ENCODE results near the gene CTBS.

GRCh38 chr1:84506002-84506728, 68.1 kb downstream of the CTBS start, which contains the start of the genes GNG5 and SPATA1:
- TF ChIP-seq CTCF (conservative IDR thresholded peaks at IDR 0.05; ENCODE audit: low read depth in 2 of 2) = no peak
- TF ChIP-seq EZH2 (IDR thresholded peaks at IDR 0.05; ENCODE audit: low read depth, unreplicated experiment) = no peak
- TF ChIP-seq, protein P1, sequence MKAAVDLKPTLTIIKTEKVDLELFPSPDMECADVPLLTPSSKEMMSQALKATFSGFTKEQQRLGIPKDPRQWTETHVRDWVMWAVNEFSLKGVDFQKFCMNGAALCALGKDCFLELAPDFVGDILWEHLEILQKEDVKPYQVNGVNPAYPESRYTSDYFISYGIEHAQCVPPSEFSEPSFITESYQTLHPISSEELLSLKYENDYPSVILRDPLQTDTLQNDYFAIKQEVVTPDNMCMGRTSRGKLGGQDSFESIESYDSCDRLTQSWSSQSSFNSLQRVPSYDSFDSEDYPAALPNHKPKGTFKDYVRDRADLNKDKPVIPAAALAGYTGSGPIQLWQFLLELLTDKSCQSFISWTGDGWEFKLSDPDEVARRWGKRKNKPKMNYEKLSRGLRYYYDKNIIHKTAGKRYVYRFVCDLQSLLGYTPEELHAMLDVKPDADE (IDR thresholded peaks at IDR 0.05) = no peak; the same call in 1 of the 2 replicates
- no peak for TF ChIP-seq EZH2phosphoT487 (IDR thresholded peaks at IDR 0.05; ENCODE audit: unreplicated experiment)
- TF ChIP-seq CREB1 (CRISPR knock-in tag; IDR thresholded peaks at IDR 0.05; ENCODE audit: low read depth) = no peak
- TF ChIP-seq, protein P2, sequence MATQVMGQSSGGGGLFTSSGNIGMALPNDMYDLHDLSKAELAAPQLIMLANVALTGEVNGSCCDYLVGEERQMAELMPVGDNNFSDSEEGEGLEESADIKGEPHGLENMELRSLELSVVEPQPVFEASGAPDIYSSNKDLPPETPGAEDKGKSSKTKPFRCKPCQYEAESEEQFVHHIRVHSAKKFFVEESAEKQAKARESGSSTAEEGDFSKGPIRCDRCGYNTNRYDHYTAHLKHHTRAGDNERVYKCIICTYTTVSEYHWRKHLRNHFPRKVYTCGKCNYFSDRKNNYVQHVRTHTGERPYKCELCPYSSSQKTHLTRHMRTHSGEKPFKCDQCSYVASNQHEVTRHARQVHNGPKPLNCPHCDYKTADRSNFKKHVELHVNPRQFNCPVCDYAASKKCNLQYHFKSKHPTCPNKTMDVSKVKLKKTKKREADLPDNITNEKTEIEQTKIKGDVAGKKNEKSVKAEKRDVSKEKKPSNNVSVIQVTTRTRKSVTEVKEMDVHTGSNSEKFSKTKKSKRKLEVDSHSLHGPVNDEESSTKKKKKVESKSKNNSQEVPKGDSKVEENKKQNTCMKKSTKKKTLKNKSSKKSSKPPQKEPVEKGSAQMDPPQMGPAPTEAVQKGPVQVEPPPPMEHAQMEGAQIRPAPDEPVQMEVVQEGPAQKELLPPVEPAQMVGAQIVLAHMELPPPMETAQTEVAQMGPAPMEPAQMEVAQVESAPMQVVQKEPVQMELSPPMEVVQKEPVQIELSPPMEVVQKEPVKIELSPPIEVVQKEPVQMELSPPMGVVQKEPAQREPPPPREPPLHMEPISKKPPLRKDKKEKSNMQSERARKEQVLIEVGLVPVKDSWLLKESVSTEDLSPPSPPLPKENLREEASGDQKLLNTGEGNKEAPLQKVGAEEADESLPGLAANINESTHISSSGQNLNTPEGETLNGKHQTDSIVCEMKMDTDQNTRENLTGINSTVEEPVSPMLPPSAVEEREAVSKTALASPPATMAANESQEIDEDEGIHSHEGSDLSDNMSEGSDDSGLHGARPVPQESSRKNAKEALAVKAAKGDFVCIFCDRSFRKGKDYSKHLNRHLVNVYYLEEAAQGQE (IDR thresholded peaks at IDR 0.05; ENCODE audit: unreplicated experiment) = no peak
- TF ChIP-seq POLR2AphosphoS5 (IDR thresholded peaks at IDR 0.05; ENCODE audit: low read depth) = peak; percentile 70
- TF ChIP-seq ZNF331 (CRISPR knock-in tag; IDR thresholded peaks at IDR 0.05; ENCODE audit: low read depth) = no peak
- TF ChIP-seq JUNB (IDR thresholded peaks at IDR 0.05; ENCODE audit: unreplicated experiment) = no peak
- TF ChIP-seq ZNF114 (CRISPR knock-in tag; IDR thresholded peaks at IDR 0.05) = no peak
- no peak for TF ChIP-seq NANOG (IDR thresholded peaks at IDR 0.05; ENCODE audit: borderline replicate concordance)
- TF ChIP-seq ZNF462 (CRISPR knock-in tag; IDR thresholded peaks at IDR 0.05) = no peak

Data from GM23338 (cell line).